Measurements from ENCODE around the gene KBTBD2.
"Not testable (repeated sequence)": the region's sequence is repeated elsewhere in the genome, so short reads cannot be mapped to it uniquely, and the experiment has no call there.

The KBTBD2 gene

GRCh38 chr7:32893207-32893524 is 1.6 kb upstream of the KBTBD2 start:
- DNase-seq (ENCODE audit: low spot score): peak; percentile 66

- peak; percentile 85 for DNase-seq (ENCODE audit: low spot score)
Observed at GRCh38 chr7:32892521-32893206, 1.1 kb upstream of the KBTBD2 start.

- peak; percentile 98 for DNase-seq (ENCODE audit: low spot score)
Observed at GRCh38 chr7:32891800-32892520, 400 bp upstream of the KBTBD2 start.

GRCh38 chr7:32890793-32891042 is 842 bp downstream of the KBTBD2 start:
- no peak for DNase-seq (ENCODE audit: low spot score)

GRCh38 chr7:32890010-32890792 is 1.4 kb downstream of the KBTBD2 start:
- DNase-seq (ENCODE audit: low spot score): peak; percentile 69

GRCh38 chr7:32888505-32888904 is 3.1 kb downstream of the KBTBD2 start:
- no peak for DNase-seq (ENCODE audit: low spot score)

- DNase-seq (ENCODE audit: low spot score): no peak
Observed at GRCh38 chr7:32887395-32887794, 4.2 kb downstream of the KBTBD2 start.

- no peak for DNase-seq (ENCODE audit: low spot score)
Observed at GRCh38 chr7:32881074-32881982, 10.2 kb downstream of the KBTBD2 start.

GRCh38 chr7:32879460-32879859 is 12.1 kb downstream of the KBTBD2 start:
- no peak for DNase-seq (ENCODE audit: low spot score)

- DNase-seq (ENCODE audit: low spot score): not testable (repeated sequence)
Observed at GRCh38 chr7:32878023-32878422, 13.5 kb downstream of the KBTBD2 start.

GRCh38 chr7:32872421-32872820 is 19.1 kb downstream of the KBTBD2 start:
- DNase-seq (ENCODE audit: low spot score): no peak

- DNase-seq (ENCODE audit: low spot score): no peak
Observed at GRCh38 chr7:32871624-32872371, 19.8 kb downstream of the KBTBD2 start.

- no peak for DNase-seq (ENCODE audit: low spot score)
Observed at GRCh38 chr7:32870298-32870697, 21.3 kb downstream of the KBTBD2 start.

GRCh38 chr7:32869716-32870115 is 21.8 kb downstream of the KBTBD2 start:
- DNase-seq (ENCODE audit: low spot score): no peak

GRCh38 chr7:32868116-32868515 is 23.4 kb downstream of the KBTBD2 start:
- DNase-seq (ENCODE audit: low spot score): no peak

GRCh38 chr7:32865448-32866030 is 26.0 kb downstream of the KBTBD2 start:
- no peak for DNase-seq (ENCODE audit: low spot score)

GRCh38 chr7:32863872-32864271 is 27.7 kb downstream of the KBTBD2 start:
- DNase-seq (ENCODE audit: low spot score): not testable (repeated sequence)

GRCh38 chr7:32860090-32860489 is 31.5 kb downstream of the KBTBD2 start:
- DNase-seq (ENCODE audit: low spot score): no peak

- no peak for DNase-seq (ENCODE audit: low spot score)
Observed at GRCh38 chr7:32858648-32859047, 32.9 kb downstream of the KBTBD2 start.

- DNase-seq (ENCODE audit: low spot score): not testable (repeated sequence)
Observed at GRCh38 chr7:32857063-32857462, 34.5 kb downstream of the KBTBD2 start.

Data from CD4-positive, alpha-beta T cell treated with Interleukin-2 at 100 ng/mL for 4 hours (primary cell).